CD4-positive, alpha-beta T cell treated with Interleukin-10 for 1 hour (primary cell): Measurements from ENCODE around the gene XIRP1.
A peak's percentile ranks its signal among the peaks of the same experiment; 100 is the strongest.
"Not testable (repeated sequence)": the region's sequence is repeated elsewhere in the genome, so short reads cannot be mapped to it uniquely, and the experiment has no call there.

Source experiments
- DNase-seq: peaks from one replicate; pipeline ENCODE4 v3.0.0-alpha.2; 2020

Gene XIRP1

DNA sequence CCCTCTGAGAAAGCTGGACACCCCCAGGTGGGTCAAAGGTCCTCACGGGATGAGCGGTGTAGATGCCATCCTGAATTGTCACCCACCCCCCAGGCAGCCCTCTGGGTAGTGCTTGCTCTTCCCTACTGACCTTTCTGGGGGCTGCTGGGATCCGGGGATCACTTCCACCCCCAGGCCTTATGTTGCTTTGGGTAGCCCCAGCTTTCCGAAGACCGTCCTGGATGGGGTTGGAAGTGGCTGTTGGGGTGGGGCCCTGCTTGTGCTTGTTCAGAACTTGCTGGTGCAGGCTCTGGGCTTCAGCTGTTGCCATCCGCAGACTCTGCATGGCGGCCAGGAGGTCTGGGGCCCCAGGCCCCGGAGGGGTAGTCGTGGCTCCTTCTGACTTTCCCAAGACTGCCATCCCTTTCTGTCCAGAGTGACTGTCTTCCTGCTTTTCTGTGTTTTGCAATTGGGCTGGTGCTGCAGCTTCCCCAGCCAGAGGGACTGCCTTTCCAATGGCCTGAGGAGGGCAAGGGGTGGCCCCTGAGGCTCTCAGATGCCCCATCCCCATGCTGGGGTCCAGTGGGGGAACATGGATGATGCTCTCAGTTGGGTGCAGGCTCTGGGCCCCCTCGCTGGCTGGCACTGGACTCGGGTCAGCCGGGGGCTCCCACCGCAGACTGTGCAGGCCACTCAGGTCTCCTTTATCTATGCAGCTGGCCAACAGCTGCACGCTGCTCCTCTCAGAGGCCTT lies 6.3 kb downstream of the XIRP1 start:
- no peak for DNase-seq

DNA sequence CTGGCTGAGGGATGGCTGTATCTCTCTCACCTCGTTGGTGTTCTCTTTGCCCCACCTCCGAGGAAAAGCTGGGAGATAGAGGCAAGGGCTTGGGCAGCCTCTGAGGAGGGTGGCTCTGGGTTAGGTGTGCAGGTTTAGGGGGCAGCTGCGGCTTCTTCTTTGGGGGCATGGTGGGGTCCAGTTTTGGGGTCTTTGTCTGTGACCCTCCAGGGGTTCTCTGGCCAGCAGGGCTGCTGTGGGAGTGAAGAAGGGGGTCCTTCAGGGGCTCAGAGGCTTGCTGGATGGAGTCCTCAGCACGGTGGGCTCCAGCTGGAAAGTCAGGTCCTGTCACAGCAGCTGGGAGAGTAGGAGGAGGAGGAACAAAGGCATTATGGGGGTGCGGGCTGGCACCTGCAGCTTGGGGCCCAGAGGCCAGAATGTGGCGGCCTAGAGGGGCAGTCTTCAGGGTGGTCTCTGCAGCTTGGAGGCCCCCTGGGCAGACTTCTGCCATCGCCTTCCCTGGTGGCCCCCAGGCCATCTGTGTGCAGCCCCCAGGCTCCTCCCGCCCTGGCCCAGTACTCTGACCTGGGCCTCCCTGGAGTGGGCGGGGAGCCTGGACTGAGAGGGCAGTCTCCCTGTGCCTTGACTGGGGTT lies 7.0 kb downstream of the XIRP1 start:
- DNase-seq, result no peak

DNA sequence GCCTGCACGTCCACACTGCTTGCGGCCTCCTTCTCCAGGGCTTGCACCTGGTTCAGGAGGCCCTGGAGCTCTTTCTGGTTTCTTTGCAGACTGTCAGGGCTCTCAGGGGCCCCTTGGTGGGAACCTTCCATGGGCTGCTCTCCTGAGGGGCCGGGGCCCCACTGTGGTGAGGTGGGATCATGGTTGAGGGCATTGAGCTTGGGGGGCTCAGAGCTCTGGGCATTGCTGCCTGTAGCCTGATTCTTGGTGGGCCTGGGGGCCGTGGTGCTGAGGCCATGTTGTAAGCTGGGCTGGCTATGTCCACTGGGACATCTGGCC lies 7.5 kb downstream of the XIRP1 start:
- DNase-seq, result no peak

DNA sequence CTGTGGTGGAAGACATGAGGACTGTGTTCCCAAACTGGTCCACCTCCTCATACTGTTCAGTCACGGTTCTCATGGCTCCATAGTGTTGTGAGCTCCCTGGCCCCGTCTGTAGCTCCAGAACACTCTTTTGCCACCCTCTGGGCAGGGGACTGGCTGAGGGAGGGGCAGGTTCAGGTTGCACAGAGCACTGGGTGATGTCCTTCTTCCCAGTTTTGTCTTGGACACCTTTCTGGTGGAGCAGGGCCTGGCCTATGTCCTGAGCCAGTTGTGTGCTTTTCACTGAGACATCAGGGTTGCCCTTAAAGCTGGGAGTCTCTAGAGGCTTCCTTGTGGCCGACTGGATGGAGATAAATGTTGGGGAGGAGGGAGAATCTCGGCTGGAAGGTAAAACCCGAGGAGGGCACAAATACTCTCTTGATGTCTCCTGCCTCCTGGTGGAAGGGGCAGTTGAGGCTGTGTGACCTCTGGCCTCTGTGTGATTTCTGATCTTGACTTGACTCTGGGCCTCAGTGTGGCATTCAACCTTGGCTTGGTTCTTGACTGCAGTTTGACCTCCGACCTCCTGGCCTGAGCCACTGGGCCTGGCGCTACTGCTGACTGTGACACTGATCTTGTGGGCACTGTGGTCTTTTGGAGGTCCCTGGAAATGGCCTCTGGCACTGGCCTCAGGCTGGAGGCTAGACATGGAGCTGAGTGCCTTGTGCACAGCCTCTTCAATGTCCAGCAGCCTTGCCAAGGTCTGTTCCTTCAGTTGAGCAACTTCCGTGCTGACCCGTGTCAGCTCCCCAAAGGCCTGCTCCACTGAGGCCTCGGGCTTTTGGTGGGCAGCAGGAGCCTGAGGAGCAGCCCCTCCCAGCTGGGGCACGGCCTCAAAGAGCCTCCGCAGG lies 8.1 kb downstream of the XIRP1 start:
- DNase-seq, result no peak

DNA sequence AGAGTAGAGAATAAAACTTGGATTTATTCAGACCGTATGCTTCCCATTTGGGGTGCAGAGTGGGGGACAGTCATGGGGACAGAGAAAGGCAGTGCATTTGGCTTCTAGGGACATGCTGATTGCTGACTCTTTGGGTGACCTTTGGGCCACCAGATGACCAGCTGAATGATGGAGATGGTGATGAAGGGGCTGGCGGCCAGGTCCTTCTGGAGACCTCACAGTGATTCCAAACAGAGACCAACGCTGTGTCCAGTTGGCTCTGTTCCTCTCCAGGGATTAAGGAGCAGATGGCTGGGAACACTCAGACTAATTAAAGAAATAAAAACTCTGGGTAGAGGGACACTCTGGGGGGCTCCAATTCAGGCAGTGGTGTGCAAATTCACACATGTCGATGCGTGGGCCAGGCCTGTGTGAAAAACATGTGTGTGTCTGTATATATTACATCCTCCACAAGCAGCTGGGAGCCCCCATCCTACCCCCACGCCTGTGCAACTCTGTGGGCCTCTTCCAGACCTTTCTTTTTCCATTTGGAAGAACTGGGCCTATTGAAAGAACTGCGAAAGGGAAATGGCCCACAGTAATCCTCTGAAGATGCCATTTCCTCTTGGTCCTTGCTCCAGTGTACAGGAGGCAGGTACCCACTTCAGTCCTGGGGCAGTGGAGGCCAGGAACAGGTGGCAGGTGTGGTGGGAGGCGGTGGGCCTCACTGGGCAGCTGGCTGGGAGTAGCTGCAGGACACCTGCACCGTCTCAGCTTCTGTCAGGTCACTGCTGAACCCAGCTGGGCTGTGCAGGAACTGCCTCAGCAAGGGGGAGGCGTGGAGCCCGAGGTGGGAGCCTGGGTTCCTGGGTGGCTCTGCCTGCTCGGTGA lies 8.9 kb downstream of the XIRP1 start:
- DNase-seq, result no peak

DNA sequence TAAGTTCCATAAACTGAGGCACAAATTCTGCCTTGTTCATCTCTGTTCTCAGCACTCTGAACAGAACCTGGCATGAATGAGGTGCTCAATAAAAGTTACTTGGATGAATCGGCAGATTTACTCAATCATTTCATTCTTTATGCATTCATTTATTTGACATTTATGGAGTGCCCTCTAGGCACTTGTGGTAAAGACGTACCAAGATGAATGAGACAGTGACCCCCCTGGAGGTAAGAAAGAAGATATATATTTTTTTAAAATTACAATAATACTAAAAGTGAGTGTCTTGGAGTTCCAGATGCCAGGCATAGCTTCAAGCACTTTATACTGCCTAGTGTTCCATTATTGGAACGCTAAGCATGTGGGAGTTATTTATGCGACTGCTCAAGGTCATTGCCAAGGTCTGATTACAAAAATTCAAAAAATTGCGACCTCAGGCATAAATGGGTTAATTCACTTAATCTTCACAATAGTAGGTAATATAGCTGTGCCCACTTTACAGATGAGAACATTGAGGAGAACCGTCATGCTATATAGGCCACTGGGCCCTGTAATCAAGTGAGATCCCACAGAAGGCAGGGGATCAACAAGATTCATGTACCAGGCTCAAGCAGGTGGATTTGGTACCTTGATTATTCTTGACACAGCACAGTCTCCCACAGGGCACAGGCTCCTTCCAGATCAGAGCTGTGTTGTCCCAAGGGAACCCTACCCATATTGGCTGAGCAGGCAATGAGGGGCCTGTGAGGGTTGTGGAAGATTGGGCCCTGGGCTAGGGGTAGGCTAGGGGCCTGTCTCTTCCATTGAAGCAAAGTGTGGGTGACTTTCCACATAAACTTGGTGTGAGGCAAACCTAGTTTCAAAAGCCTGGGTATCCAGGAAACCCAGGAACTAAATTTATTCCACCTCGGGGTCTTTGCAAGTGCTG lies 10.7 kb downstream of the XIRP1 start:
- DNase-seq, result no peak

DNA sequence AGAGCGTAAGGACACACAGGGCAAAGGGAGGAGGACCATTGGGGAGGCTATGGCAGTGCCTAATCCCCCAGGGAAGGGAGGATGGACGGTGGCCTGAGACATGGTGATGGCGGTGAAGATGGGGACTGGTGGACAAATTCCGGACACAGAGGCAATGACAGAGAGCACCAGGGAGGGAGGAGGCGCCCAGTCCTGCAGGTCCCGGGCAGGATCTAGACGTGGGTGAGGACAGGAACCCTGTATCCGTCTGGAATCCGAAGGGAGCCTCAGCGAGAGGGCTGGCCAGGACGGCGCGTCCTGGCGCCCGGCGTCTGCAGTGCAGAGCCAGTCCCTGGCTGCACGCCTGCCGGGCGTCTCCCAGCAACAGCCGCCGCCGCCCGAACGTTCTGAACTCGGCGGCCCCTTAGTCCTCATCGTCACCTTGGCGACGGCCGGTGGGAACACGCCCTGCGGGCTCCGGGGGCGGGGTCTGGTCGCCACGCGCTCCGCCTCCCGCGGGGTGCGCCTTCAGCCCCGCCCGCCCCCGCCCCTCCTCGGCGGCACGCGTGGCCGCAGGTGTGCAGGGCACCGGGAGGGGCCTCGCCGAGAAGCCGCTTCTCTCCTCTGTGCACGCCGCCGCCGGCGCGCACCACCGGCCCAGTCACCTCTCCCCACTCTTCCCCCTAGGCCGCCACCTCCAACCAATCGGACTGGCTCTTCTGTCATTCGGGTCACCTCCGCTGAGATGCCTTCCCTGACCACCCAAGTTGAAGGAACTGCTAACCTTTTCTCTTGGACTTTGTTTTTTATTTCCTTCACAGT lies 11.6 kb downstream of the XIRP1 start:
- DNase-seq, result peak; percentile 95

DNA sequence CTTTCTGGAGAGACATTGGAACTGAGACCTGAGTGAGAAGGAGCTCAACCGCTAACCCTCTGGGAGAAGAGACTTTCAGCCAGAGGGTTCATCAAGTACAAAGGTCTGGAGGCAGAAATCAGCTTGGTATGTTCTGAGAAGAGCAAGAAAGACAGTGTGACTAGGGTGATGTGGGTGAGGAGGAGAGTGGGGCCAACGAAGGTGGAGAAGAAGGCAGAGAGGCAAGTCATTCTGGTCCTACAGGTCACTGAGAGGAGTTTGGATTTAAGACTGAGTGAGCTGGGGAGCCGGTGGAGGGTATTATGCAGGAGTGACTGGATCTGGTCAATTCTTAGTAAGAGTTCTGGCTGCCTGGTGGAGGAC lies 12.2 kb downstream of the XIRP1 start:
- DNase-seq, result no peak

DNA sequence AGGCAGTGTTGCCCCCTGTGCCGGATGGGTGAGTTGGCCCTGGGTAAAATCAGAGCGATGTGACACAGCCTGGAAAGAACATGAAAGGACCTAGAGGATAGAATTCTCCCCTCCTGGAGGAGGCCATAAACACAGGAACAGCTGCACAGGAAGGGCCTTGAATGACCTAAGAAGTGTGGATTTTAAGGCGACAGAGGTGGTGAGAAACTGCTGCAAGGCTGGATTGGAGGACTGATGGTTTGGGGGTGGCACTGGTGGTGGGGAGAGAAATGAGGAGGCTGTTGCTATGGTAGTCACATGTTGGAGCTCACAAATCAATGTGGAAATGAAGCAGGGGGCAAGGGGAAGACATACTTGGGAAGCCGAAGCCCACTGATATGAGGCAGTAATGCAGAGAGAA lies 13.8 kb downstream of the XIRP1 start:
- DNase-seq, result no peak

DNA sequence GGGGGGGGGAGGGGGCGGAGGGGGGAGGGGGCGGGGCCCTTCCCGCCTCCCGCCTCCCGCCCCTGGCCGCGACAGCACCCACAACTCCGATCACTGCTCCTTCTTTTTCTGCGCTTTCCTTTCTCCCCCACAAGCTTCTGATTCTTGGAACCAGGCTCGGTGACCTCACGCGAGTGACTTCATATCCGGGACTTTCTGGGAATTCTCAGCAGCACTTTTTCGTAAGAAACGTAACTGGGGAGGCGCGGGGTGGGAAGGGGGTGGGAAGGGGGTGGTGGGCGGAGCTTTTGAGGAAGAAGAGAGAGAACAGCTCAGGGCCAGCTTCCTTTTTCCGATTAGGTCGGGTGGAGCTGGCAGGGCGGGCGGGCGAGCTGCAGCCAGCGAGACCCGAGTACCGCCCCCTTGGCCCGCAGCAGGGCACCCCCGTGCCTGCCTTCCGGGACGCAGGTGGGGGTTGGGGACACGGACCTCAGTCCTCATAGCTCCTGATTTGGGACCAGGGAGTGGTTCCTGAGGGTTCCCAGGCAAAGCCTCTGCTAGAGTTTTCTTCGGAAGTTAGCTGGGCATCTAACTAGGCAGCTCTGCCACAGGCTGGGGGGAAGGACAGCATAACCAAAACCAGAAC lies 14.6 kb downstream of the XIRP1 start:
- DNase-seq, result peak; percentile 87

DNA sequence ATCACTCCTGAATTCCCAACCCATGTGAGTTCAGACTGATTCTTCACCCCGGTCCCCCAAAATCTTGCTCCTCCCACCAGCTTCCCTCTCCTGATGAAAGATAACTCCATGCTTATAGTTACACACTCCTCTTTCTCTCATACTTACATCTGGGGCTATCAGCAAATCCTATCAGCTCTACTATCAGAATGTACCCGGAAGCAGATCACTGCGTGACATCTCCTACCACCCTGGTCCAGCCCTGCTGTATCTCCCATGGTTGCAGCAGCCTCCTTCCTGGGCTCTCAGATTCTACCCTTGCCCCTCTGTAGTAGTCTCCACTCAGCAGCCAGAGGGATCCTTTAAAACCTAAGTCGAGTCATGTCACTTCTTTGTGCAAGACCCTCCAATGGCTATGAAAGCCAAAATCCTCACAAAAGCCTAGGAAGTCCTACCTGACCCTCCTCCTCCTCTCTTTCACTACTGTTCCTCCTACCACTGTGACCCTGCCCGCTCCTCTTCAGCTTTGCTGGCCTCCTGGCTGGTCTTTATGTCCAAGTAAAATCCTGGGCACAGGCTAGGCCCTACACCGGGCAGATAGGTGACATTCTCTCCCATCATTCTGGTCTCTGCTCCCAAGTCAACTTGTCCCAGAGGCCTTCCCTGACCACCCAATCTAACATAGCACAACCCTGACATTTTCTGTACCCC lies 16.2 kb downstream of the XIRP1 start:
- DNase-seq, result no peak

DNA sequence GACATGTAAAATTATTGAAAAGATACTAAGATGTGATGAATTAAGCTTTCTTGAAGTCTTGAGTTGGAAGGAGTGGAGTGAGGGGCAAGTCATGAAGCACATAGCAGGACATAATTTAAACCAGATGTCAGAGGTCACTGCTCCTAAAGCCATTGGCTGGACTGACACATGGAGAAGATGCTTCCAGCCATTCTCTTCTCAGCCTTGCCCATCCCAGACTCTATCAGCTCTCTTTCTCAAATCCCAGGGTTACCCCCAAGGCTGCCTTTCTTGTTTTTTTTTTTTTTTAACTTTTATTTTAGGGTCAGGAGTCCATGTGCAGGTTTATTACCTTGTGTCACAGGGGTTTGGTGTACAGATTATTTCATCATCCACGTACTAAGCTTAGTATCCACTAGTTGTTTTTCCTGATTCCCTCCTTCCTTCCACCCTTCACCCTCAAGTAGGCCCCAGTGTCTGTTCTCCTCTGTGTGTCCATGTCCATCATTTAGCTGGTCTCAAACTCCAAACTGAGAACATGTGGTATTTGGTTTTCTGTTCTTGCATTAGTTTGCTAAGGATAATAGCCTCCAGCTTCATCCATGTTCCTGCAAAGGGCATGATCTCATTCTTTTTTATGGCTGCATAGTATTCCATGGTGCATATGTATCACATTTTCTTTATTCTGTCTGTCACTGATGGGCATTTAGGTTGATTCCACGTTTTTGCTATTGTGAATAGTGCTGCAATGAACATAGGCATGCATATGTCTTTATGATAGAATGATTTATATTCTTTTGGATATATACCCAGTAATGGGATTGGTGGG lies 18.9 kb downstream of the XIRP1 start:
- DNase-seq, result no peak

DNA sequence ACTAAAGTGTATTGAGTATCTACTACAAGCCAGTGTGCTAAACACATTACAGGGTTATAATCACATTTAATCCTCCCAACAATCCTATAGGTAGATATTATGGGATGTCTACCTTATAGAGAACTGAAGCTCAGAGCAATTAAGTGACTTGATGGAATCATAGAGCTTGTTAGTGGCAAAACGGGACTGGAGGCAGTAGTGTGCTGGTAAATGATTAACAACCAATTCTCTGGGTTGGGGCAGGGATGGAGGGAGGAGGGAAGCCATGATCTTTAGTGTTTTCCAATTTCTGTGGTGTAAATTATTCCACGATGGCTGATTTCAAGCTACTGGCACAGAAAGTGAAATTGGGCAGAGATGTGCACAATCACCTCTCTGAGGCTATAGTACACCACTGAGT lies 20.5 kb downstream of the XIRP1 start:
- no peak for DNase-seq

DNA sequence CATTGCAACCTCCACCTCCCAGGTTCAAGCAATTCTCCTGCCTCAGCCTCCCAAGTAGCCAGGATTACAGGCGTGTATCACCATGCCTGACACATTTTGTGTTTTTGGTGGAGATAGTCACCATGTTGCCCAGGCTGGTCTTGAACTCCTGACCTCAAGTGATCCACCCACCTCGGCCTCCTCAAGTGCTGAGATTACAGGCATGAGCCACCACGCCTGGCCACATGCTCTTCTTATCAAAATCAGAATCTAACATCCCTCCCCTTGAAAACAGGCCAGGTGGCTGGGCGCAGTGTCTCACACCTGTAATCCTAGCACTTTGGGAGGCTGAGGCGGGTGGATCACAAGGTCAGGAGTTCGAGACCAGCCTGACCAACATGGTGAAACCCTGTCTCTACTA lies 21.5 kb downstream of the XIRP1 start:
- DNase-seq, result not testable (repeated sequence)

DNA sequence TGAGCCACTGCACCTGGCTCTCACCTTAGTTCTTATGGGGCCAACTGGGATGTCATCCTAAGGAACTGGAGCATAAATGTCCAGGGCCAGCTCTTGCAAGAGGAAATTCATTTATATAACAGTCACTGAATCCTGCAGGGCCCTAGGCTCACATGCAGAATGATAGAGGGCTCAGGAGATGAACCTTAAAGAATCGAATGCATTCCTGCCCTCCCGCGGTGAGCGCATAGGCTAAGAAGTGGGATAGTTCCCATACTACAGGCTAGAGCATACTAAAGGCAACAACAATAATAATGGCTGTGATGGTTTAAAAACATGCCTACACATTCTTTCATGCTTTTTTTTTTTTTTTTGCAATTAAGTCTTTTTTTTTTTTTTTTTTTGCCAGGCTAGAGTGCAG lies 21.9 kb downstream of the XIRP1 start:
- DNase-seq, result no peak

DNA sequence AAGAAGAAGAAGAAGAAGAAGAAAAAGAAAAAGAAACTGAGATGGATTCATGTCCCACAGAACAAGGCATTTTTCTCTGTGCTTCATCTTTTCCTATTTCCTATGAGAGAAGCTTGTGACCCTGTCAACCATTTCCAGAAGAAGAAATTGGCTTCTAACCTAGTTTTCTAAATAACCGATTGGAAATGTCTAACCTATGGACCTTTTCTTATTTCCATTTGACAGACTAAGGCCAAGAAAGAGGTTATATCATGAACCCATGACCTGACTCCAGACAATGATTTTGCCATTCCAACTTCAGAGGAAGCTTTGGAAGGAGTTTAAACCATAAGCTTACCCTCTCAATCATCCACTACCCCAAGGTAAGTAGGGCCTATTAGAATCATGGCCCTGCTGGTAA lies 22.7 kb downstream of the XIRP1 start:
- DNase-seq, result no peak

DNA sequence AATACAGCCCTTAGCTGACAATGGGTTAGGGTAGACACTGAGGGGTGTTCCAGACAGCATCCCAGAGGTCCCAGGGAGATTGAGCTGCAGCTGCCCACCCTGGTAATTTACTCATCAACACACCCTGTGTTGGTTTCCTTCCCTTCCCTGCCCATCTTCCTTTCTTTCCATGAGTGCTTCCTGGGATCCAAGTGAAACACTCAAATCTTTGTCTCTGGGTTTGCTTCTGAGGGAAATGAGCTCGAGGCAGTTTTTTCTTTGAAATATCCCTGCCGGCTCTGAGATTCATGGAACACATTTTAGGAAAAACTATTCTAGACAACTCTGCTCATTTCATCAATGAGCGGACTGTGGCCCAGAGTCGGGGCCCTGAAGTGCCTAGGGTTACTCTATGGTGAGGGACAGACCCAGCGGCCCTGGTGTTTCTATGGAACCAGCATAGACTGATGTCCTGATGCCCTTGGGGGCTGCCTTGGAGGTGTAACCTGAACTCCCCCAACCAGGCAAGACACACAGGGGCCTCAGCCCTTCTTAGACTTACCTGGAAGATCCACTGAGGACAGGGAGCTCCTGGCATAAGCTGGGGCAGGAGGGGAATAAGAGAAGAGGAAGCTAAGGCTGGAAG lies 24.1 kb downstream of the XIRP1 start:
- DNase-seq, result no peak

DNA sequence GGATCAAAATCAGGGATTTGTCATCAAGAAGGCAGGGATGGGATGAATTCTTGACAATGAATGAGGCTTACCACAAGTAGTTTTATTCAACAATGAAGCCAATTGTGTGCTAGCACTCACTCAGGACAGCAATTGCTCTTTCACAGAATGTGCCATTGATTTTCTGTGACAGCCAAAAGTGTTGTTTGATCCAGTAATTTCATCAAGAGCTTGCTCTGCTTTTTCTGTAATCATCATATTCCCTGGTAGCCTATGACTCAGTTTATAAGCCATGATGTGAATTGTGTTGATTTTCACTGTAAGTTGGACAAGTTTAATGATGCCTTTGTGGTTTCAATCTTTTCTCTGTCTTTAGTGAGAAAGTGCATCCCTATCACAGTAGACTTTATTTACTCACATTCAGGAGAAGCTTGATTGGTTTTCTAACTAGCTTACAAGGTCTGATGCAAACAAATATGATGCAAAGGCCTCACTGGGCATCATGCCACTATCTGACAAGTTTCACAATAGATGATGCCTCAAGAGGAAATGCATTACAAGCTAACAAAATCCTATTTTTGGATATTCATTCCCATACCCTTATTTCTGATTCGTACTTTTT lies 25.4 kb downstream of the XIRP1 start:
- no peak for DNase-seq
